GM21528 (cell line): ENCODE measurements around the gene NISCH.

Experiments used
- ATAC-seq: cut with Tn5 transposase; IDR thresholded peaks from one replicate; pipeline ENCODE4 v1.9.1; 2021; ENCODE audit warnings: mild to moderate bottlenecking, moderate library complexity; ENCODE audit not compliant: unreplicated experiment, low FRiP score

Gene NISCH

DNA sequence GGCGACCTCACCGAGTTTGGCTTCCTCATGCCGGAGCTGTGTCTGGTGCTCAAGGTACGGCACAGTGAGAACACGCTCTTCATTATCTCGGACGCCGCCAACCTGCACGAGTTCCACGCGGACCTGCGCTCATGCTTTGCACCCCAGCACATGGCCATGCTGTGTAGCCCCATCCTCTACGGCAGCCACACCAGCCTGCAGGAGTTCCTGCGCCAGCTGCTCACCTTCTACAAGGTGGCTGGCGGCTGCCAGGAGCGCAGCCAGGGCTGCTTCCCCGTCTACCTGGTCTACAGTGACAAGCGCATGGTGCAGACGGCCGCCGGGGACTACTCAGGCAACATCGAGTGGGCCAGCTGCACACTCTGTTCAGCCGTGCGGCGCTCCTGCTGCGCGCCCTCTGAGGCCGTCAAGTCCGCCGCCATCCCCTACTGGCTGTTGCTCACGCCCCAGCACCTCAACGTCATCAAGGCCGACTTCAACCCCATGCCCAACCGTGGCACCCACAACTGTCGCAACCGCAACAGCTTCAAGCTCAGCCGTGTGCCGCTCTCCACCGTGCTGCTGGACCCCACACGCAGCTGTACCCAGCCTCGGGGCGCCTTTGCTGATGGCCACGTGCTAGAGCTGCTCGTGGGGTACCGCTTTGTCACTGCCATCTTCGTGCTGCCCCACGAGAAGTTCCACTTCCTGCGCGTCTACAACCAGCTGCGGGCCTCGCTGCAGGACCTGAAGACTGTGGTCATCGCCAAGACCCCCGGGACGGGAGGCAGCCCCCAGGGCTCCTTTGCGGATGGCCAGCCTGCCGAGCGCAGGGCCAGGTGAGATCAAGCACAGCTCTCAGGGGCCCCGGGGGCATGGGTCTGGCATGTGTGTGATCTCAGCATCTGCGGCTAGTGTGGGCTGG, 32.6 kb downstream of the NISCH start:
- ATAC-seq, result no peak

DNA sequence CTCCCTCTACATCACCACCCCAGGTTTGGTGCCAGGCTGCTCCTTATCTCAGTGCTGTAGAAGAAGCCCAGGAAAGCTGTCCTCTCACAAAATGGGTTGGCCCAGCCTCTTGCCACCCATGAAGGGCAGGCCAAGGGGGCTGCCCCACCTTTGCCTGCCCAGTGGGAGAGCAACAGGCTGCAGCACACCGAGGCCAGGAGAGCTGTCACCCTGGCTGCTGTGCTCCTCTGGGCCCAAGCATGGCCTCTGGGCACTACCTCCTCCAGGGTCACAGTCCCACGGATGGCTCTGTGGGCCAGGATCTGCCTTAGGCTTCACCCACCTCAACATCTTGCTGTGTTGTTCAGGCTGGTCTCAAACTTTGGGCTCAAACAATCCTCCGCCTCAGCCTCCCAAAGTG, 33.3 kb downstream of the NISCH start:
- ATAC-seq, result no peak

- no peak for ATAC-seq
Observed at GRCh38 chr3:52489453-52489852, 34.0 kb downstream of the NISCH start.

DNA sequence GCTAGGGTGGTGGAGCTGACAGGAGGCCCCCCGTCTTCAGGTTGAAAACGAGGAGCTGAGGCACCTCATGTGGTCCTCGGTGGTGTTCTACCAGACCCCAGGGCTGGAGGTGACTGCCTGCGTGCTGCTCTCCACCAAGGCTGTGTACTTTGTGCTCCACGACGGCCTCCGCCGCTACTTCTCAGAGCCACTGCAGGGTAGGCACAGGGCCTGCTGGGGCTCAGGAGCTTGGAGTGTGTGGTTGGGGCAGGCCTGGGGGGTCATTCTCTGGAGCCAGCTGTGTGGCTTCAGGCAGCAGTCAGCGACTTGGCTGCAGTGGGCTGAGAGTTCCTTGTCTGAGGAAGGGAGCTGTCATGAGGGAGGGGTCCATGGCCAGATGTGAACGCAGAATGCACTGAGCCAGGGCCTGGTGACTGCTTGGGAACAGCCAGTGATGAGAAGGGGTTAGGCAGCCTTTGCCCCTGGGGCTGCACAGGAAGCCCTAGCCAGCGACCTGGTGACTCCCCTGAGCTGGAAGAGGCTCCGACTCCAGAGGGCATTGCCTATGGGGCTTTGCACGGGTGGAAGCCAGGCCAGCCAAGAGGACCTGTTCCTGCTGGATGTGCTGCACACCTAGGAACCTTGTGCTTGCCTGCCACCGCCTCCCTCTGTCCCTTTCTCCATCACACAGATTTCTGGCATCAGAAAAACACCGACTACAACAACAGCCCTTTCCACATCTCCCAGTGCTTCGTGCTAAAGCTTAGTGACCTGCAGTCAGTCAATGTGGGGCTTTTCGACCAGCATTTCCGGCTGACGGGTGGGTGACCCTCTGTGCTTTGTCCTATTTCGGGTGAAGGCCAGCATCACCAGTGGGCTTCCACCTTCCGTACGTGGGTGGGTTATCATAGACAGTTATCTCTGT, 34.9 kb downstream of the NISCH start:
- ATAC-seq, result no peak

DNA sequence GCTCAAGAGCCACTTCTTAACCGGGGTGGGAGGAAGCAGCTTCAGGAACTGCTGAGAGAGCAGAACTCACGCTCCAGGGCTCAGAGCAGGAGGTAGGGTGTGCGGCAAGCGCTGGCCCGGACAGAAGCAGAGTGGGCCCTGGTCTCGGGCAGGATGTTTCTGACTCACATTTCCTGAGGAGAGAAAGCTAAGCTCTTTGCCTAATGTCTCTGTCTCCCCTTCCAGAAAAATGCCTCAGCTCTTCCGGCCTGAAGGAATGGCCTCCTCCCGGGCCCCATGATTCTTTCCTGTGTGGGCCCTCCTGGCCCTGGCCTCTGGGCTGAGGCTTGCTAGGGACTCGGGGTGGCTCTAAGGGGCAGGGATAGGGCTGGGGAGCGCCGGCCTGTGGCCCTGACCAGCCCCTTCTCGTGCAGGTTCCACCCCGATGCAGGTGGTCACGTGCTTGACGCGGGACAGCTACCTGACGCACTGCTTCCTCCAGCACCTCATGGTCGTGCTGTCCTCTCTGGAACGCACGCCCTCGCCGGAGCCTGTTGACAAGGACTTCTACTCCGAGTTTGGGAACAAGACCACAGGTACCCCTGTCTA, 35.6 kb downstream of the NISCH start:
- ATAC-seq, result no peak

DNA sequence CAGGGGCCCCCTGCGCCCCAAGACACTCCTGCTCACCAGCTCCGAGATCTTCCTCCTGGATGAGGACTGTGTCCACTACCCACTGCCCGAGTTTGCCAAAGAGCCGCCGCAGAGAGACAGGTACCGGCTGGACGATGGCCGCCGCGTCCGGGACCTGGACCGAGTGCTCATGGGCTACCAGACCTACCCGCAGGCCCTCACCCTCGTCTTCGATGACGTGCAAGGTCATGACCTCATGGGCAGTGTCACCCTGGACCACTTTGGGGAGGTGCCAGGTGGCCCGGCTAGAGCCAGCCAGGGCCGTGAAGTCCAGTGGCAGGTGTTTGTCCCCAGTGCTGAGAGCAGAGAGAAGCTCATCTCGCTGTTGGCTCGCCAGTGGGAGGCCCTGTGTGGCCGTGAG, 36.7 kb downstream of the NISCH start:
- ATAC-seq, result no peak

GRCh38 chr3:52493232-52494017, 38.0 kb downstream of the NISCH start:
- no peak for ATAC-seq

- no peak for ATAC-seq
Observed at GRCh38 chr3:52494445-52494844, 39.0 kb downstream of the NISCH start.

- no peak for ATAC-seq
Observed at GRCh38 chr3:52494886-52495495, 39.6 kb downstream of the NISCH start, which contains the start of gene STAB1. STAB1 (plus strand) TSS chr3:52495338; CDS start chr3:52495414, 76 bp downstream.

DNA sequence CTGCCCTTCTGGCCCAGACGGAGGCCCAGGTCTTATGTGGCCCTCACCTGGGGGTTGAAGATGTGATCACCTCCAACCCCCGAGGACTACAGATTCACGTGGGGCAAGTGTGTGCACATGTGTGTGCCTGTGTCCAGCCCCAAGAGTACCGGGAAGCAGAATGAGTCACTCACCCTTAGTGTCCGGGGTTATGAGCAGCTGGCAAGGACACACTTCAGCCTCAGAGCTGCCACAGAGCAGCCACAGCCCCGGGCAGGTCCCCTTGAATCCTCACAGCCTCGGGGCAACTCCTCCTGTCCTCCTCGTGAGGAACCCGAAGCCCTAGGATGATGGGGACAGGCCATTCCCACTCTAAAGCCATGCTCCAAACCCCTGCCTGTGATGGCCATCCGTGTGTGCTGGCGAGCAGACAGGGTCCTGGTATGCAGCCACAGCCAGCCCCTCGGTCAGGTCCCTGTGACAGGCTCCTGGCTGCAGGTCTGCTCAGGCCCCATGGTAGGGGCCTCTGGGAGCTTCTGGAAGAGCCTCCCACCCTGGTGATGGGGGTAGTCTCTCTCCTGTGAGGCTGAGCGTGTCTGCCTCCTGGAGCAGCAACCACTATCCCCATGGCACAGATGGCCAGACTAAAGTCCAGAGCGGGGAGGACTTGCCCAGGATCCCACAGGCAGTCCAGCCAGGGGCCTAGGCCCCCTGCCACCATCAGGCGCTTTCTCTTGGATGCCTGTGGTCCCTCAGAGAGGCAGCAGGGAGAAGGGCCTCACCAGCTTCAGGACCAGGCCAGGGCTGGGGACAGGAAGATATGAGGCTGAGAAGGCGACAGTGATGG, 40.6 kb downstream of the NISCH start:
- no peak for ATAC-seq

DNA sequence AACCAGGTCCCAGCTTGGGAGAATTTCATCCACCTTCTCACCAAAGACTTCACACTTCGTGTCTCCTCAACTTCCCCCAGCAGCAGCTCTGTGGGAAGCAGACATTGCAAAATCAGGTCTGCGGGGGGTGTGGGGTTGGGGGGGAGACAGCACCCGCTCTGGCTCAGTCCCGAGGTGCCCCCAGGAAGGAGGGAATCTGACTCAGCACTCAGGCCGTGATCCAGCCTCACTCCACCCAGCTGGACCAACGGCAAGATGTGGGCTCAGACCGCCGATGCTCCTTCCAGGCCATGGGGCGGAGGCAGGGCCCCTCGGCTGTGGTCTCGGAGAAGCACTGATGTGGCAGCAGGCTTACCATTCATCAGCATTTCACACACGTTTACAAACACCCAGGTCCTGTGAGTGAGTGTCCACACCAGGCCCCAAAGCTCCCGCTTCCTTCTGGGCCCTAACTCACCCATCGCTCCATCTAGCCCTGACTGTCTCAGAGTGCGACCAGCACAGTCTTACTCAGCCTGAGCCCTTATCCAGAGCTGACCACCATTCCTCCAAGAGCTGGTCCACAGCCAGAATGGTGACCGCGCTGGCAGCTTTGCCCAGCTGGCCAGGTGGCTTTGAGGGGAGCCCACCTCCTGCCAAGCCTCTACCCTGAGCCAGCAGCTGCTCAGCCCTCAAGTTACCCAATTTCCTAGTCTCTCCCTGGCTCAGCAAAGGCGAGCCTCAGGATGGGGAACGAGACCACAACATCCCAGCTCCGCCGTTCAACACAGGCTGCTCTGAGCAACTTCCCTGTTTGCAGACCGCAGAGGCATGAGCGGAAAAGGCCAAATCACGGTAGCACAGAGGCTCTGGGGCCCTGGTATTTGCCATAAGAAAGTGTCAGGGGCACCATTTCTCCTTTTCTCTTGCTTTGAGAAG, 43.0 kb downstream of the NISCH start:
- no peak for ATAC-seq

DNA sequence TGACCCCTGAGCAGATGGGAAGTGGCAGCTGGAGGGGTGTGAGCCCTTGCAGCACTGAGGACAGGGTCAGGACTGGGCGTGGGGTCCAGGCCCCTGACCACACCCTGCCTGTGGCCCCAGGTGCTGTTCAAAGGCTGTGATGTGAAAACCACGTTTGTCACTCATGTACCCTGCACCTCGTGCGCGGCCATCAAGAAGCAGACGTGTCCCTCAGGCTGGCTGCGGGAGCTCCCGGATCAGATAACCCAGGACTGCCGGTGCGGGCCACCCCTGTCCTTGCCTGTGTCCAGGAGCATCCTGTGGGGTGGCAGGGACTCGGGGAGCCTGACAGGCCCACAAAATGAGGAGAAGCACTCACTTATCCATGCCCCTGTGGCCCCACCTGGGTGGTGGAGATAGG, 45.6 kb downstream of the NISCH start:
- ATAC-seq, result no peak

GRCh38 chr3:52502001-52502400, 46.6 kb downstream of the NISCH start:
- ATAC-seq, result no peak

- no peak for ATAC-seq
Observed at GRCh38 chr3:52502808-52503350, 47.5 kb downstream of the NISCH start.

GRCh38 chr3:52503788-52504424, 48.5 kb downstream of the NISCH start:
- no peak for ATAC-seq

DNA sequence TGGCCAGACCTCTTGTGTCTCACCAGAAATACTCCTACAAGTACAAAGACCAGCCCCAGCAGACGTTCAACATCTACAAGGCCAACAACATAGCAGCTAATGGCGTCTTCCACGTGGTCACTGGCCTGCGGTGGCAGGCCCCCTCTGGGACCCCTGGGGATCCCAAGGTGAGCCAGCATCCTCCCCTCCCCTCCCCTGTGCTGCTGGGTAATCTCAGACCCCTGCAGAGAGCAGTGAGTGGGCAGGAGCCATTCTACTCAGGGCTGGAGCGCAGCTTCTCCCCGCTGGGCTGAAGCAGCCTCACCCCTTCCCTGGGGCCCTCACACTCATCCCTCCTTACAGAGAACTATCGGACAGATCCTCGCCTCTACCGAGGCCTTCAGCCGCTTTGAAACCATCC, 49.6 kb downstream of the NISCH start:
- ATAC-seq, result no peak
